GM12878 (cell line): ENCODE data around the gene KCNB1. TPM values are rescaled to one million over a fixed set of nuclear protein-coding genes. Genes with fewer than 3 reads are reported as not detected.

Experiments used
- ATAC-seq: fragments of 200-7000 bp; cut with Tn5 transposase; 3 replicates; pipeline ENCODE4 v1.9.1; 2020; ENCODE audit warnings: mild to moderate bottlenecking, moderate library complexity
- BruUV-seq: library from RNA; stranded (reverse); fragments of 400-500 nt; replicated peaks from 2 replicates; lab custom pipeline; 2021; lab: Mats Ljungman, UMichigan
- CTCF ChIA-PET: fragments of 300-600 bp; sonication (Branson Sonifier 250); formaldehyde crosslinking; extraction: SDS; loops from one replicate; lab custom pipeline; 2021; ENCODE audit warnings: inconsistent platforms; lab: Yijun Ruan, JAX
- POLR2A ChIA-PET: fragments of 350-600 bp; formaldehyde crosslinking; extraction: SDS; loops from one replicate; lab custom pipeline; 2021; ENCODE audit warnings: inconsistent platforms; lab: Charles Lee
- RAD21 ChIA-PET: fragments of 300-600 bp; sonication (Branson Sonifier 250); formaldehyde crosslinking; loops from one replicate; lab custom pipeline; 2023; ENCODE audit warnings: antibody characterized with exemption; ENCODE audit not compliant: unreplicated experiment; lab: Charles Lee
- SMC1A ChIA-PET: fragments of 300-600 bp; sonication (Branson Sonifier 250); formaldehyde crosslinking; loops from one replicate; lab custom pipeline; 2023; ENCODE audit not compliant: unreplicated experiment, uncharacterized antibody; lab: Charles Lee
- DNase-seq: peaks from one replicate; pipeline ENCODE4 v3.0.0-alpha.2; 2011; ENCODE audit warnings: low read depth, low spot score
- FAIRE-seq: peaks from 3 replicates; lab custom pipeline; 2011; peaks lifted over from hg19 to GRCh38; lab: Jason Lieb, UNC
- H2AFZ ChIP-seq: 2 replicates; pipeline ENCODE4 v1.6.0; 2011; ENCODE audit warnings: low read depth, low read length, control low read depth; ENCODE audit not compliant: control insufficient read depth
- H3K27ac ChIP-seq: 2 replicates; pipeline ENCODE4 v1.5.1; 2011; ENCODE audit warnings: control low read depth; ENCODE audit not compliant: control insufficient read depth, insufficient read depth
- H3K27me3 ChIP-seq, 2 experiments: replicated peaks in 1 of 2; 2 replicates each; pipeline versions ENCODE4 v1.6.0 to v1.6.1; 2011; ENCODE audit warnings: low read length in 1 of 2; ENCODE audit not compliant: control insufficient read depth in 2 of 2, insufficient read depth in 2 of 2
- H3K36me3 ChIP-seq, 2 experiments: 2 replicates each; pipeline ENCODE4 v1.5.1; 2011; ENCODE audit warnings: low read length in 1 of 2; ENCODE audit not compliant: control insufficient read depth in 2 of 2, insufficient read depth in 2 of 2
- H3K4me1 ChIP-seq: 2 replicates; pipeline ENCODE4 v1.6.1; 2011; ENCODE audit warnings: mild to moderate bottlenecking, low read length, moderate library complexity, mixed read lengths; ENCODE audit not compliant: control insufficient read depth, insufficient read depth
- H3K4me2 ChIP-seq: 2 replicates; pipeline ENCODE4 v1.6.0; 2011; ENCODE audit warnings: control low read depth; ENCODE audit not compliant: control insufficient read depth, insufficient read depth
- H3K4me3 ChIP-seq: fragments of 200-600 bp; sonication (generic); 2 replicates; pipeline ENCODE4 v1.5.1; 2016
- H3K79me2 ChIP-seq: 2 replicates; pipeline ENCODE4 v1.6.0; 2011; ENCODE audit warnings: low read length; ENCODE audit not compliant: control insufficient read depth, insufficient read depth
- H3K9ac ChIP-seq: 2 replicates; pipeline ENCODE4 v1.8.0; 2011; ENCODE audit warnings: low read length, control low read depth, mixed read lengths; ENCODE audit not compliant: control insufficient read depth, insufficient read depth
- H3K9me3 ChIP-seq: replicated peaks from 3 replicates; pipeline ENCODE4 v1.5.1; 2011; ENCODE audit warnings: mild to moderate bottlenecking, low read length; ENCODE audit not compliant: control insufficient read depth, insufficient read depth
- H4K20me1 ChIP-seq: 2 replicates; pipeline ENCODE4 v1.6.0; 2011; ENCODE audit not compliant: control insufficient read depth, insufficient read depth
- ATF3 ChIP-seq: IDR thresholded peaks from 2 replicates; pipeline ENCODE4 v1.6.1; 2011; ENCODE audit warnings: low read depth, mild to moderate bottlenecking, low read length, moderate library complexity, borderline replicate concordance; ENCODE audit errors: extremely low read depth
- CTCF ChIP-seq, 3 experiments: IDR thresholded peaks in 2 of 3; conservative IDR thresholded peaks in 1 of 3; 2 replicates each; pipeline ENCODE4 v1.5.1; 2011; ENCODE audit warnings: low read depth in 3 of 3, low read length in 3 of 3, mild to moderate bottlenecking in 3 of 3, control low read depth in 2 of 3, moderate library complexity in 2 of 3, inconsistent platforms in 1 of 3, mixed read lengths in 1 of 3; ENCODE audit not compliant: control insufficient read depth in 2 of 3, insufficient read depth in 1 of 3; ENCODE audit errors: extremely low read depth in 1 of 3
- FOXM1 ChIP-seq: IDR thresholded peaks from 2 replicates; pipeline ENCODE4 v1.6.1; 2012; ENCODE audit warnings: low read depth, mild to moderate bottlenecking, inconsistent platforms, low read length, moderate library complexity
- HCFC1 ChIP-seq: fragments of 150-350 bp; IDR thresholded peaks from 2 replicates; pipeline ENCODE4 v1.6.1; 2014; ENCODE audit warnings: low read length
- MAX ChIP-seq: IDR thresholded peaks from 2 replicates; pipeline ENCODE4 v1.6.1; 2012; ENCODE audit warnings: low read depth, low read length, improper control_type of control experiment
- MLLT1 ChIP-seq: fragments of 450-650 bp; IDR thresholded peaks from 2 replicates; pipeline ENCODE4 v1.6.1; 2016; ENCODE audit warnings: mild to moderate bottlenecking
- SUZ12 ChIP-seq: fragments of 200-600 bp; sonication (generic); IDR thresholded peaks from one replicate; pipeline ENCODE4 v1.6.1; 2018; ENCODE audit warnings: antibody characterized with exemption, mild to moderate bottlenecking; ENCODE audit not compliant: unreplicated experiment
- TCF7 ChIP-seq: IDR thresholded peaks from 2 replicates; pipeline ENCODE4 v1.6.1; 2014; ENCODE audit warnings: antibody characterized with exemption, borderline replicate concordance
- YBX1 ChIP-seq: fragments of 450-650 bp; IDR thresholded peaks from 2 replicates; pipeline ENCODE4 v1.6.1; 2016; ENCODE audit warnings: antibody characterized with exemption
- ZBTB4 ChIP-seq: fragments of 450-650 bp; formaldehyde crosslinking; IDR thresholded peaks from 2 replicates; pipeline ENCODE4 v1.4.0; 2022; ENCODE audit warnings: mild to moderate bottlenecking, moderate library complexity
- WGBS: methylation state at CpG from one replicate; pipeline ENCODE4 v1.1.6; 2016; ENCODE audit warnings: low lambda C conversion rate; ENCODE audit not compliant: insufficient replicate concordance, insufficient coverage; ENCODE audit errors: missing lambda C conversion rate; 5-methylcytosine and 5-hydroxymethylcytosine counted together
- in situ Hi-C: fragments of 300-500 bp; cut with MboI; formaldehyde crosslinking; loops from 9 replicates; pipeline ENCODE4 v1.14.3; 2018; ENCODE audit warnings: mixed read lengths
- intact Hi-C: fragments of 100-400 bp; cut with micrococcal nuclease; formaldehyde crosslinking; loops from one replicate; pipeline ENCODE4 v1.14.2; 2022; ENCODE audit not compliant: unreplicated experiment
- polyA plus RNA-seq, 11 experiments: library from polyadenylated mRNA; depleted of rRNA in 4 of 11; unstranded in 6 of 11; stranded (reverse) in 5 of 11; fragments of >200 nt; fragmentation: Nextera tagmentation in 4 of 11; fragmentation: Illumina TruSeq in 1 of 11; extraction: Ambion mirVana in 4 of 11; extraction: Trizol in 1 of 11; gene quantifications; 1 replicate in 1 of 11; 2 replicates in 10 of 11; pipeline versions ENCODE4 v1.2.1 to v1.2.3, GENCODE V29; 2011 to 2016; ENCODE audit warnings: inconsistent platforms in 2 of 11, missing spikeins in 2 of 11, low read depth in 1 of 11
- total RNA-seq, 4 experiments: library from RNA; depleted of rRNA in 3 of 4; stranded (reverse); fragments of >200 nt in 3 of 4; fragmentation: Illumina TruSeq in 1 of 4; extraction: Trizol in 1 of 4; gene quantifications; 2 replicates each; pipeline versions ENCODE4 v1.2.1 to v1.2.3, GENCODE V29; 2013 to 2021

KCNB1 gene
- total and polyA plus RNA-seq, 10 of the 15 experiments (the other 5 are each of a cell fraction or from before 2014, with no cell fraction given), result 0.02 to 0.08 (median 0.03) TPM; not detected in 7

GRCh38 chr20:49478266-49478665, 4.2 kb downstream of the KCNB1 start:
- intact Hi-C loops (no loop called here), in situ Hi-C loops (no loop called here)
- Histone ChIP-seq H3K9ac (no peak overlapping the region), H3K9me3 (no peaks in the 10 kb centered on the region), H2AFZ (no peak overlapping the region), H3K36me3 (no peaks in the 10 kb centered on the region), H3K79me2 (no peaks in the 10 kb centered on the region), H3K4me3 (no peak overlapping the region), H3K27ac (no peak overlapping the region), H4K20me1 (no peaks in the 10 kb centered on the region), H3K27me3 (peaks cover 2% of the 10 kb centered on the region in 2 experiments; a peak in 2 of 4 replicates), H3K4me2 (no peak overlapping the region), H3K4me1 (no peaks in the 10 kb centered on the region)
- ChIA-PET POLR2A (no interaction called here), RAD21 (no interaction called here), CTCF (no interaction called here), SMC1A (no interaction called here)
- BruUV-seq, result no TSS peak
- TF ChIP-seq HCFC1 (no peak), ATF3 (no peak)
- DNase-seq (no peak), FAIRE-seq (no peak), ATAC-seq (no peak)
- WGBS, result 14% methylated on average over 7 of the region's 7 CpGs

- Histone ChIP-seq H4K20me1 (no peaks in the 10 kb centered on the region), H3K36me3 (no peaks in the 10 kb centered on the region), H3K4me2 (no peak overlapping the region), H2AFZ (no peak overlapping the region), H3K27me3 (no peaks in the 10 kb centered on the region; a peak in 1 of 4 replicates), H3K4me3 (no peak overlapping the region), H3K79me2 (no peaks in the 10 kb centered on the region), H3K9ac (no peak overlapping the region), H3K4me1 (no peaks in the 10 kb centered on the region), H3K9me3 (no peaks in the 10 kb centered on the region), H3K27ac (no peak overlapping the region)
- ChIA-PET SMC1A (no interaction called here), POLR2A (no interaction called here), RAD21 (no interaction called here), CTCF (interaction anchor here (1.2 kb wide), 1 partner anchor 30 kb away, joined by 3 read pairs; no protein-coding TSS in a partner anchor)
- ATAC-seq (no peak), FAIRE-seq (no peak), DNase-seq (no peak)
- WGBS, result 30% methylated on average over 3 of the region's 3 CpGs
- BruUV-seq, result no TSS peak
- intact Hi-C loops, result no loop called here
- in situ Hi-C loops, result no loop called here
- no peak for TF ChIP-seq FOXM1
- TF ChIP-seq MLLT1, result no peak
- no peak for TF ChIP-seq SUZ12
- TF ChIP-seq ZBTB4 (CRISPR knock-in tag), result no peak
- no peak for TF ChIP-seq CTCF (IDR thresholded peaks at IDR 0.05 in 2 of 3, conservative IDR thresholded peaks at IDR 0.05 in 1 of 3; ENCODE audit: control insufficient read depth in 2 of 3, extremely low read depth in 1 of 3, insufficient read depth in 1 of 3, low read depth in 3 of 3, low read length in 3 of 3)
- TF ChIP-seq YBX1, result no peak
- no peak for TF ChIP-seq TCF7
- TF ChIP-seq MAX, result no peak
These were observed 5.3 kb downstream of the KCNB1 start for GRCh38 chr20:49477200-49477599.
